Suprapubic skin (tissue), 4 donors: ENCODE measurements around the gene PLA1A. TPM values are rescaled to one million over a fixed set of nuclear protein-coding genes. Genes with fewer than 3 reads are reported as not detected.

ENCODE experiments used
- DNase-seq, 2 donors: peaks; one replicate each; pipeline ENCODE4 v3.0.0-alpha.2; 2019; ENCODE audit warnings: low spot score in 2 of 2
- H3K27ac ChIP-seq: fragments of 200-600 bp; sonication (generic); one replicate; pipeline ENCODE4 v1.5.1; 2019
- H3K27me3 ChIP-seq: fragments of 200-600 bp; sonication (generic); one replicate; pipeline ENCODE4 v1.5.1; 2019
- H3K36me3 ChIP-seq: fragments of 200-600 bp; sonication (generic); one replicate; pipeline ENCODE4 v1.5.1; 2019
- H3K4me1 ChIP-seq: fragments of 200-600 bp; sonication (generic); one replicate; pipeline ENCODE4 v1.5.1; 2019
- H3K4me3 ChIP-seq: fragments of 200-600 bp; sonication (generic); one replicate; pipeline ENCODE4 v1.5.1; 2019; ENCODE audit warnings: mild to moderate bottlenecking
- H3K9me3 ChIP-seq: fragments of 200-600 bp; sonication (generic); one replicate; pipeline ENCODE4 v1.5.1; 2019
- EP300 ChIP-seq: sonication (generic); formaldehyde crosslinking; IDR thresholded peaks from one replicate; pipeline ENCODE4 v1.6.1; 2017; ENCODE audit warnings: antibody characterized with exemption
- POLR2A ChIP-seq, 2 donors: fragments of 450-650 bp; IDR thresholded peaks; one replicate each; pipeline ENCODE4 v1.6.1; 2017; ENCODE audit warnings: antibody characterized with exemption in 2 of 2, mild to moderate bottlenecking in 2 of 2, moderate library complexity in 2 of 2
- POLR2AphosphoS5 ChIP-seq, 3 donors: sonication (generic); formaldehyde crosslinking; IDR thresholded peaks; one replicate each; pipeline ENCODE4 v1.6.1; 2017; ENCODE audit warnings: antibody characterized with exemption in 3 of 3
- WGBS: methylation state at CpG from one replicate; pipeline ENCODE4 v1.1.5; 2018; 5-methylcytosine and 5-hydroxymethylcytosine counted together
- total RNA-seq, 4 donors: library from RNA; depleted of rRNA; stranded (reverse); fragments of >200 nt; gene quantifications; one replicate each; pipeline ENCODE4 v1.1.0, GENCODE V29; 2016
- TF ChIP-seq, protein P1 (sequence below), 2 donors: fragments of 200-600 bp in 1 of 2; fragments of 450-650 bp in 1 of 2; sonication (generic) in 1 of 2; IDR thresholded peaks; one replicate each; pipeline ENCODE4 v1.5.1; 2016 to 2019; ENCODE audit warnings: antibody characterized with exemption in 2 of 2, mild to moderate bottlenecking in 1 of 2, moderate library complexity in 1 of 2

The PLA1A gene
- total RNA-seq, 4 donors from 2014 or later, result 0.39 to 1.8 (median 1.4) TPM; not detected in 1

- WGBS, result 84% methylated on average over 4 of the region's 4 CpGs
- Histone ChIP-seq H3K4me3 (no peak overlapping the region), H3K4me1 (no peaks in the 10 kb centered on the region), H3K36me3 (no peaks in the 10 kb centered on the region), H3K27me3 (no peaks in the 10 kb centered on the region), H3K27ac (no peak overlapping the region), H3K9me3 (no peaks in the 10 kb centered on the region)
- no peak for TF ChIP-seq EP300
- TF ChIP-seq, protein P1, sequence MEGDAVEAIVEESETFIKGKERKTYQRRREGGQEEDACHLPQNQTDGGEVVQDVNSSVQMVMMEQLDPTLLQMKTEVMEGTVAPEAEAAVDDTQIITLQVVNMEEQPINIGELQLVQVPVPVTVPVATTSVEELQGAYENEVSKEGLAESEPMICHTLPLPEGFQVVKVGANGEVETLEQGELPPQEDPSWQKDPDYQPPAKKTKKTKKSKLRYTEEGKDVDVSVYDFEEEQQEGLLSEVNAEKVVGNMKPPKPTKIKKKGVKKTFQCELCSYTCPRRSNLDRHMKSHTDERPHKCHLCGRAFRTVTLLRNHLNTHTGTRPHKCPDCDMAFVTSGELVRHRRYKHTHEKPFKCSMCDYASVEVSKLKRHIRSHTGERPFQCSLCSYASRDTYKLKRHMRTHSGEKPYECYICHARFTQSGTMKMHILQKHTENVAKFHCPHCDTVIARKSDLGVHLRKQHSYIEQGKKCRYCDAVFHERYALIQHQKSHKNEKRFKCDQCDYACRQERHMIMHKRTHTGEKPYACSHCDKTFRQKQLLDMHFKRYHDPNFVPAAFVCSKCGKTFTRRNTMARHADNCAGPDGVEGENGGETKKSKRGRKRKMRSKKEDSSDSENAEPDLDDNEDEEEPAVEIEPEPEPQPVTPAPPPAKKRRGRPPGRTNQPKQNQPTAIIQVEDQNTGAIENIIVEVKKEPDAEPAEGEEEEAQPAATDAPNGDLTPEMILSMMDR (IDR thresholded peaks at IDR 0.05), result no peak
- TF ChIP-seq POLR2A (IDR thresholded peaks at IDR 0.05), result no peak
- TF ChIP-seq POLR2AphosphoS5 (IDR thresholded peaks at IDR 0.05), result no peak
- DNase-seq, result no peak
Measured at GRCh38 chr3:119569156-119569555, 28.5 kb upstream of the PLA1A start.

- Histone ChIP-seq H3K36me3 (no peaks in the 10 kb centered on the region), H3K4me1 (no peaks in the 10 kb centered on the region), H3K27ac (no peak overlapping the region), H3K9me3 (no peaks in the 10 kb centered on the region), H3K4me3 (no peak overlapping the region), H3K27me3 (no peaks in the 10 kb centered on the region)
- no peak for DNase-seq
- 73% methylated on average over 5 of the region's 5 CpGs for WGBS
- TF ChIP-seq POLR2A (IDR thresholded peaks at IDR 0.05) (no peak), POLR2AphosphoS5 (IDR thresholded peaks at IDR 0.05) (no peak), EP300 (no peak)
- TF ChIP-seq, protein P1 (IDR thresholded peaks at IDR 0.05), result no peak
Measured at GRCh38 chr3:119570229-119570628, 27.5 kb upstream of the PLA1A start.

- no peak overlapping the region for H3K27ac ChIP-seq
- H3K4me3 ChIP-seq, result no peak overlapping the region
- WGBS, result 94% methylated on average over 1 of the region's 1 CpG
- H3K27me3 ChIP-seq, result no peaks in the 10 kb centered on the region
- TF ChIP-seq, protein P1 (IDR thresholded peaks at IDR 0.05), result no peak
- TF ChIP-seq EP300 (no peak), POLR2AphosphoS5 (IDR thresholded peaks at IDR 0.05) (no peak)
- H3K4me1 ChIP-seq, result no peaks in the 10 kb centered on the region
- H3K36me3 ChIP-seq, result no peaks in the 10 kb centered on the region
- no peak for DNase-seq
- H3K9me3 ChIP-seq, result no peaks in the 10 kb centered on the region
Measured at GRCh38 chr3:119571230-119571629, 26.5 kb upstream of the PLA1A start.

DNA sequence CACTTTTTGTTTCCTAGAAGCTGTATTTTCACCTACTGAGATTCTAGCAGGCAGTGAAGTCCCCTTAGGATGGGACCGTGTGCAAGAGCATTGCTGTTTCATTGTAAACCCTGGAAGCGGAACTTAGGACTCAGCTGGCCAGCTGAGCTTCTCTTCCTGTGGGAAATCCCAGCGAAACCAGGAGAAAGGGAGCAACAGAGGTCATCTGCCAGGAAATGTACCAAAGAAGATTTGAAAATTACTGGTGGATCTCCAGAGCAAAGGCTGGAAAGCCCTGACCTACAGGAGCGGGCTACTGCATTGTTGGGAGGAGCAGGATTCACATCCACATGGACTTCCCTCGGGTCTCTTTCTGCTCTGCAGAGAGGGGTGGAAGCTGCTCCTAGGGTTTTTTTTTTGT, 26.0 kb upstream of the PLA1A start:
- H3K9me3 ChIP-seq, result no peaks in the 10 kb centered on the region
- H3K4me1 ChIP-seq, result no peaks in the 10 kb centered on the region
- no peak overlapping the region for H3K27ac ChIP-seq
- TF ChIP-seq POLR2AphosphoS5 (IDR thresholded peaks at IDR 0.05) (no peak), POLR2A (IDR thresholded peaks at IDR 0.05) (no peak), EP300 (no peak)
- TF ChIP-seq, protein P1 (IDR thresholded peaks at IDR 0.05), result no peak
- no peaks in the 10 kb centered on the region for H3K36me3 ChIP-seq
- DNase-seq, result no peak
- no peak overlapping the region for H3K4me3 ChIP-seq
- 38% methylated on average over 5 of the region's 5 CpGs for WGBS
- no peaks in the 10 kb centered on the region for H3K27me3 ChIP-seq

- H3K4me1 ChIP-seq, result peaks cover 11% of the 10 kb centered on the region
- no peak overlapping the region for H3K4me3 ChIP-seq
- no peak for TF ChIP-seq POLR2A (IDR thresholded peaks at IDR 0.05)
- TF ChIP-seq, protein P1 (IDR thresholded peaks at IDR 0.05), result no peak
- no peak for TF ChIP-seq EP300
- TF ChIP-seq POLR2AphosphoS5 (IDR thresholded peaks at IDR 0.05), result no peak
- no peaks in the 10 kb centered on the region for H3K27me3 ChIP-seq
- no peaks in the 10 kb centered on the region for H3K36me3 ChIP-seq
- no peaks in the 10 kb centered on the region for H3K9me3 ChIP-seq
- H3K27ac ChIP-seq, result no peak overlapping the region
- DNase-seq, result no peak
Measured at GRCh38 chr3:119575507-119575906, 22.2 kb upstream of the PLA1A start.
